Activated naive CD4-positive, alpha-beta T cell treated with anti-CD3 and anti-CD28 coated beads, Interleukin-2, amount 10 ng/mL, durations not matched to agents 7 days and 5 days (primary cell): ENCODE data around the gene POLR2J2.
"Not testable (repeated sequence)": the region's sequence is repeated elsewhere in the genome, so short reads cannot be mapped to it uniquely, and the experiment has no call there.

Experiments used
- CTCF ChIA-PET: fragments of 350-600 bp; sonication (Branson Sonifier 250); formaldehyde crosslinking; loops from one replicate; lab custom pipeline; 2021; ENCODE audit warnings: antibody characterized with exemption; lab: Charles Lee
- DNase-seq: peaks from one replicate; pipeline ENCODE4 v3.0.0-alpha.2; 2020
- H3K27ac Mint-ChIP-seq: one replicate; pipeline ENCODE4 v1.8.0; 2021; ENCODE audit warnings: mild to moderate bottlenecking, moderate library complexity, mixed read lengths
- H3K27me3 Mint-ChIP-seq: one replicate; pipeline ENCODE4 v1.8.0; 2021; ENCODE audit warnings: mild to moderate bottlenecking, mixed read lengths
- H3K36me3 Mint-ChIP-seq: one replicate; pipeline ENCODE4 v1.8.0; 2021; ENCODE audit warnings: mixed read lengths
- H3K4me1 Mint-ChIP-seq: one replicate; pipeline ENCODE4 v1.8.0; 2021; ENCODE audit warnings: mixed read lengths
- H3K4me3 Mint-ChIP-seq: one replicate; pipeline ENCODE4 v1.8.0; 2021; ENCODE audit warnings: mild to moderate bottlenecking, moderate library complexity, mixed read lengths
- H3K9me3 Mint-ChIP-seq: one replicate; pipeline ENCODE4 v1.8.0; 2021; ENCODE audit warnings: mixed read lengths

The POLR2J2 gene

DNA sequence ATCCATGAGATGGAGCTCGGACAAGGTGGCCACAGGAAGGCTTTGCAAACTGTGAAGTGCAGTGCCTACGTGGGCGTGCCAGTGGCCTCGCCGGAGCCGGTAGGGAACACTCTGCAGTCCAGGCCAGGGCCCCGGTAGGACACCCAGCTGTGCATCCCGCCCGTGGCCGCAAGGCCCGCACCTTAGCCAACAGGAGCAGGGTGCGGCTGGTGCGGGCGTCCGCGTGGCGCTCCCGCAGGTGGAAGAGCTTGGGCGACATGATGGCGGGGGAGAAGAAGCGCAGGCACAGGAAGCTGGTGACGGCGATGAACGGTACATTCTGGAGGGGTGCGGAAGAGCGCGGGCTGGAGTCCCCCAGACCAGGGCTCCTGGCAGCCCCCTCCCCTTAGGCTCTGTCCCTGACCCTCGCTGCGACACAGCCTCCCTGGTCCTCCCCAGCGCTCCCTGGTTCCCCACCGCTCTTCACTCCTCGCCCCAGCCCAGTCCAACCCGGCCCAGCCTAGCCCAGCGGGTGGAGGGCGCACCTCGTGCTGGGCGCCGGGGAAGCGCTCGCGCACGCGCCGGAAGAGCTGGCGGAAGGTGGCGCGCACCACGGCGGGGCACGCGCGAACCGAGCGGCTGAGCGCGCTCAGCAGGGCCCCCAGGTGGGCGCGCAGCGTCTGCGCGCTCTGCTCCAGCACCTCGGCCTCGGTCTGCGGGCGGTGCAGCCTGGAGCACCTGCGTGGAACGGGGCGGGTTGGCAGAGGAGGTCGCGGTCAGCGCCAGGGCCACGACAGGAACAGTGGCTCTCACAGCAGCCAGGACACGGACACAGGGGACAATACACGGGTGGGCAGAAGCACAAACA, 18.2 kb upstream of the POLR2J2 start:
- H3K36me3 Mint-ChIP-seq, H3K9me3 Mint-ChIP-seq, H3K4me1 Mint-ChIP-seq, CTCF ChIA-PET, H3K27ac Mint-ChIP-seq, DNase-seq, H3K4me3 Mint-ChIP-seq, H3K27me3 Mint-ChIP-seq: not testable (repeated sequence)

- H3K36me3 Mint-ChIP-seq, H3K4me3 Mint-ChIP-seq, H3K27me3 Mint-ChIP-seq, H3K27ac Mint-ChIP-seq, H3K4me1 Mint-ChIP-seq, CTCF ChIA-PET, H3K9me3 Mint-ChIP-seq, DNase-seq: not testable (repeated sequence)
Measured at GRCh38 chr7:102688299-102689036, 17.0 kb upstream of the POLR2J2 start.

DNA sequence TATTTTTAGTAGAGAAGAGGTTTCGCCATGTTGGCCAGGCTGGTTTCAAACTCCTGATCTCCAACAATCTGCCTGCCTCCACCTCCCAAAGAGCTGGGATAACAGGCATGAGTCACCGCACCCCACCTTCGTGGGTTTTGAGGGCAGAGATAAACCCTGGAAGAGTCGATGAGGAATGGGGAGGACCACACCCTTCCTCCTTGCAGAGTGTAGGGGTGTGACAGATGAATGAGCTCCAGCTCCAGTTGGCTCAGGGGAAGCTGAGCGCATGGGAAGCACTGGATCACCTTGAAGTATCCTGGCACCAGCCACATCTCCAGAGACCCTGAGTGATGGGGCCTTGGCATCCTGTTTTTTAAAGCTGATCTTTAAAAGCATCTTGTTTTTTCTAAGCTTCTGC, 11.1 kb upstream of the POLR2J2 start:
- H3K9me3 Mint-ChIP-seq, H3K36me3 Mint-ChIP-seq, H3K27ac Mint-ChIP-seq, H3K4me1 Mint-ChIP-seq, CTCF ChIA-PET, H3K27me3 Mint-ChIP-seq, DNase-seq, H3K4me3 Mint-ChIP-seq: not testable (repeated sequence)

- CTCF ChIA-PET, DNase-seq, H3K9me3 Mint-ChIP-seq, H3K27ac Mint-ChIP-seq, H3K4me1 Mint-ChIP-seq, H3K36me3 Mint-ChIP-seq, H3K27me3 Mint-ChIP-seq, H3K4me3 Mint-ChIP-seq: not testable (repeated sequence)
Measured at GRCh38 chr7:102680780-102681179, 9.3 kb upstream of the POLR2J2 start.

- CTCF ChIA-PET, DNase-seq, H3K4me1 Mint-ChIP-seq: not testable (repeated sequence)
Measured at GRCh38 chr7:102675545-102675944, 4.1 kb upstream of the POLR2J2 start.

DNA sequence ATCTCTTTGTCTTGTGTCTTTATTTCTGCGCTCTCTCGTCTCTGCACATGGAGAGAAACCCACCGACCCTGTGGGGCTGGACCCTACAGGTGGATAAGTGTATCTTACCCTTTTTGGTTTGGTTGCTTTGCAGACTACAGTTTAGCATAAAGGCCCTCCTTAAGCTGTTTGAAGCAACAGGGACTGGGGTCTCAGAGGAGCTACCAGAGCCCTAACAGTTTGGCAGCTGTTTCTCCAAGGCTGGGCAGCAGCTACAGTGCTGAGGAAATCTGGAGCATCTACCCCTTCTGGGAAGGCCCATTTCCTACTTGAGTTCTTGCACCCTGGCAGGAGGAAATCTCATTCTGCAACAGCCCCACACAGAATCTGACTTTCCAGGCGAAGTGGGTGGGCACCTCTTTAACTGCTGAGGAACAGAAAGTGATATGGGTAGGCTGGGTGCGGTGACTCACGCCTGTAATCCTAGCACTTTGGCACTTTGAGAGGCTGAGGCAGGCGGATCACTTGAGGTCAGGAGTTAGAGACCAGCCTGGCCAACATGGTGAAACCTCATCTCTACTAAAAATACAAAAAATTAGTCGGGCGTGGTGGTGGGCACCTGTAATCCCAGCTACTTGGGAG, 2.1 kb upstream of the POLR2J2 start:
- H3K9me3 Mint-ChIP-seq, H3K4me1 Mint-ChIP-seq, H3K27me3 Mint-ChIP-seq, H3K4me3 Mint-ChIP-seq, H3K27ac Mint-ChIP-seq, DNase-seq, H3K36me3 Mint-ChIP-seq, CTCF ChIA-PET: not testable (repeated sequence)

More at GRCh38 chr7:102675545-102675944, 4.1 kb upstream of the POLR2J2 start:
- H3K9me3 Mint-ChIP-seq, H3K4me3 Mint-ChIP-seq, H3K36me3 Mint-ChIP-seq, H3K27ac Mint-ChIP-seq, H3K27me3 Mint-ChIP-seq: not testable (repeated sequence)

DNA sequence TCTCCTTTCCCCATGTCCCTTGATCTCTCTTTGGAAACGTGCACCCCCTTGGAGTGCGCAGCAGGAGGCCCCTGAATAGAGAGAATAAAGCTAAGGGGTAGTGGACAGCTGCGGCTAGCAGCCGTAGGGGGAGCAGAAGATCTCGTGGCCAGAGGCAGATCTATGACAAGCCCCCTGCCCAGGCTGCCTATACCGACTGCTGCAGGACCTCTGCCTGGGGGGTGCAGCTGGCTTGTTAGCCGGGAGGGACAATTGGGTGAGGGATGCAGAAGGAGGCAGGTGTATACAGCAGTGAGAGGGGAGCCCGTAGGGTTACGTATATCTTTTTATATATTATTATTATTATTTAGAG, 469 bp upstream of the POLR2J2 start:
- DNase-seq, H3K9me3 Mint-ChIP-seq, H3K36me3 Mint-ChIP-seq, CTCF ChIA-PET, H3K27ac Mint-ChIP-seq, H3K27me3 Mint-ChIP-seq, H3K4me3 Mint-ChIP-seq, H3K4me1 Mint-ChIP-seq: not testable (repeated sequence)

GRCh38 chr7:102667523-102667922, 3.9 kb downstream of the POLR2J2 start:
- DNase-seq, H3K36me3 Mint-ChIP-seq, H3K27ac Mint-ChIP-seq, CTCF ChIA-PET, H3K27me3 Mint-ChIP-seq, H3K4me3 Mint-ChIP-seq, H3K4me1 Mint-ChIP-seq, H3K9me3 Mint-ChIP-seq: not testable (repeated sequence)

GRCh38 chr7:102666850-102667249, 4.6 kb downstream of the POLR2J2 start:
- H3K9me3 Mint-ChIP-seq, CTCF ChIA-PET, H3K4me1 Mint-ChIP-seq, H3K27ac Mint-ChIP-seq, H3K27me3 Mint-ChIP-seq, H3K4me3 Mint-ChIP-seq, DNase-seq, H3K36me3 Mint-ChIP-seq: not testable (repeated sequence)

DNA sequence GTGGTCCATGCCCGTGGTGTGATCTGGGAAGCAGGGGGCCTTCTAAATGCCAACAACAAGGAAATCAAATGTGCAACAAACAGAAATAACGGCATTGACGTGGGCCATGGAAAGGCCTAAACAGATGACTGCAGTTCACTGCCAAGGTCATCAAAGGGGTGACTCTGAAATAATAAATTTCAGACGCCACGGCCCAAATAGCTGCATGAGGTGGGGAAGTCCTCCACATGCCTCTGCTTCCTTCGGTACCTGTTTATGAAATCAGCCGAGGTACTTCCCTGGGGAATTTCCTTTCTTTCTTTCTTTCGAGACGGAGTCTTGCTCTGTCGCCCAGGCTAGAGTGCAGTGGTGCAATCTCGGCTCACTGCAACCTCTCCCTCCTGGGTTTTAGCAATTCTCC, 6.7 kb downstream of the POLR2J2 start:
- H3K4me1 Mint-ChIP-seq, H3K4me3 Mint-ChIP-seq, DNase-seq, H3K27ac Mint-ChIP-seq, H3K36me3 Mint-ChIP-seq, H3K9me3 Mint-ChIP-seq, CTCF ChIA-PET, H3K27me3 Mint-ChIP-seq: not testable (repeated sequence)

DNA sequence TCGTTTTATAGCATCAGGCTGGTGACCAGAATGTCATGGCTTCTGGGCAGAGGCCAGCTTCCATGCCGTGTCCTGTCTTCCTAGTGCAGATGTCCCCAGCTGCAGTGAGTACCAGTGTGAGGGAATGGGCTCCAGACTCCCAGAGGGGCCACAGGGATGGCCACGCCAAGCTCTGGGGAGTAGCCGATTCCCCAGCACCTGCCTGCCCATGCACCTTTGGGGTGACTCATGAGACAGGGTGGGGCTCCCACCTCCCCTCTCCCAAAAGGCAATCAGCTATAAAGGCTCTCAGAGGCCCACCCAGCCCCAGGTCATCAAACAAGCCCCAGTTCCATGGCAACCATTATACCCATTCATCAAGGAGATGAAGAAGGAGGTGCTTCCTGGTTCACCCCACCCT, 21.5 kb downstream of the POLR2J2 start, which contains the start of gene SPDYE2B:
TSS of gene SPDYE2B (plus strand) at position 396 of the 400 bp plus-strand sequence. CDS start 2,030 bp downstream, outside the sequence.
- H3K9me3 Mint-ChIP-seq, H3K4me1 Mint-ChIP-seq, DNase-seq, H3K27me3 Mint-ChIP-seq, H3K4me3 Mint-ChIP-seq, H3K27ac Mint-ChIP-seq, H3K36me3 Mint-ChIP-seq, CTCF ChIA-PET: not testable (repeated sequence)

DNA sequence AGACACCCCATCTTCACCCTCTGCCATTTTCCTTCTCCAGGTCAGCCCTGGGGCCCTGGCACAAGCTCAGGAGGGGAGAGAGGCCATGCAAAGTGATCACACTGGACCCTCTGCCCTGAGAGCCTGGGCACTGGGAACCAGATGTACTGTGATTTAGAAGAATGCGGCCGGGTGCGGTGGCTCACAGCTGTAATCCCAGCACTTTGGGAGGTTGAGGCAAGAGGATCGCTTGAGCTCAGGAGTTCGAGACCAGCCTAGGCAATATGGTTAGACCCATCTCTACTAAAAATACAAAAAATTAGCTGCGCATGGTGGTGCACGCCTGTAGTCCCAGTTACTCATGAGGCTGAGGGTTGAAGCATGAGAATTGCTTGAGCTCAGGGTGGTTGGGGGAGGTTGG, 23.6 kb downstream of the POLR2J2 start:
- CTCF ChIA-PET, H3K4me3 Mint-ChIP-seq, DNase-seq, H3K9me3 Mint-ChIP-seq, H3K27ac Mint-ChIP-seq, H3K4me1 Mint-ChIP-seq, H3K36me3 Mint-ChIP-seq, H3K27me3 Mint-ChIP-seq: not testable (repeated sequence)

DNA sequence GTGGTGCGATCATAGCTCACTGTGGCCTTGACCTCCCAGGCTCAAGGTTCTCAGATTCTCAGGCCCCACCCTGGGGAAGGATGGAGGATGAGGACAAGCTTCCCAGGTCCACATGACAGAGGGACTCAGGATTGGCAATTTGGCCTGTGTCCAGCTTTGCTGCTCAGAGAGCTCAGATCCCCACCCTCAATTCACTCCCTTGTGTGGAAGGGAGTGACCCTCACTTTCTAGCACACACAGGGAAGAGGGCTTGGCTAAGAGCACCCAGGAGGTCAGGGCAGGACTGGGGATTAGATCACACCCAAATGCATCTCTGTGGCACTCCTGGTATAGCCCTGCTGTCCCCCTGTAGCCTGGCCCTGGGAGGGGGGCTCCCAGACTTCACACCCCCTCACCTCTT, 28.1 kb downstream of the POLR2J2 start:
- H3K9me3 Mint-ChIP-seq, CTCF ChIA-PET, H3K4me3 Mint-ChIP-seq, H3K27me3 Mint-ChIP-seq, H3K36me3 Mint-ChIP-seq, DNase-seq, H3K27ac Mint-ChIP-seq, H3K4me1 Mint-ChIP-seq: not testable (repeated sequence)

DNA sequence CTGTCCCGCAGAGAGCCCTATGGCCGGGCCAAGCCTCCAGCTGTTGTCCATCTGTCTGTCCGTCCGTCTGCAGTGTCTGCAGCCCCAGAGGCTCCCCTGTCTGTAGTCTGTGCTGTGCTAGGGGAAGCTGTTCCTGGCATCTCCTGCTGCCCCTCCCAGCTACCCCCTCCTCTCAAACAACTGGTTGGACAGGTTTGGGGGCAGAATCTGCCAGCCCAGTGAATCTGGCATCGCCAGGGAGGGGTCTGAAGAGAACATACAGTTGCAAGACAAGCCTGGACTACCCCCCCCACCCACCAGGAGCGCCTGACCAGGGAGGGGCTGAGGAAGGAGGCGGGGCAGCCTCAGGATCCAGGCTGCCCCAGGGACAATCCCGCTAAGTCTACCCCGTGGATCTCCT, 28.8 kb downstream of the POLR2J2 start, which contains the start of gene UPK3BL1:
TSS of gene UPK3BL1 (minus strand) at position 101 of the 400 bp plus-strand sequence. CDS start at position 51, 50 bp downstream.
- H3K36me3 Mint-ChIP-seq, H3K4me3 Mint-ChIP-seq, H3K9me3 Mint-ChIP-seq, CTCF ChIA-PET, DNase-seq, H3K4me1 Mint-ChIP-seq, H3K27me3 Mint-ChIP-seq, H3K27ac Mint-ChIP-seq: not testable (repeated sequence)

DNA sequence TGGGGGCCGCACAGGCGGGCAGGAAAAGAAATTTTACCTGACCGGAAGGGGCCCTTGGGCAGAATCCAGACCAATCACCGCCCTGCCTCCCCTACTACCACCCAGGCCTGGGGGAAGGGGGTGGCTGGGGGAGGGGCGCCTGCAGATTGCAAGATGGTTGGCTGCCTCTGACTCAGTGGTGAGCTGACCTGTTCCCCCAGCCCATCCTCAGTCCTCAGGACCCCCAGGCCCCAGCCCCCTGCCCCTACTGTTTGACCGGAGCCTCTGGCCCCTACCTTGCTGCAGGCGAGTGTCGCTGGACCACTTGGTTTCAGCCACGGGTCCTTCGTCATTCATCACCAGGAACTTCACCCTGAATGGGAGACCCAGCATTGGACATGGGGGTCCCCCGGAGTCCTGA, 32.6 kb downstream of the POLR2J2 start:
- H3K36me3 Mint-ChIP-seq, H3K27me3 Mint-ChIP-seq, CTCF ChIA-PET, H3K9me3 Mint-ChIP-seq, DNase-seq, H3K4me3 Mint-ChIP-seq, H3K27ac Mint-ChIP-seq, H3K4me1 Mint-ChIP-seq: not testable (repeated sequence)
